ENCODE results near the gene TET3. TPM values are rescaled to one million over a fixed set of nuclear protein-coding genes. Genes with fewer than 3 reads are reported as not detected.

The TET3 gene
- polyA plus RNA-seq, 2 of the 4 experiments (the other 2 are of a cell fraction), result 4.6 to 6.1 TPM

DNA sequence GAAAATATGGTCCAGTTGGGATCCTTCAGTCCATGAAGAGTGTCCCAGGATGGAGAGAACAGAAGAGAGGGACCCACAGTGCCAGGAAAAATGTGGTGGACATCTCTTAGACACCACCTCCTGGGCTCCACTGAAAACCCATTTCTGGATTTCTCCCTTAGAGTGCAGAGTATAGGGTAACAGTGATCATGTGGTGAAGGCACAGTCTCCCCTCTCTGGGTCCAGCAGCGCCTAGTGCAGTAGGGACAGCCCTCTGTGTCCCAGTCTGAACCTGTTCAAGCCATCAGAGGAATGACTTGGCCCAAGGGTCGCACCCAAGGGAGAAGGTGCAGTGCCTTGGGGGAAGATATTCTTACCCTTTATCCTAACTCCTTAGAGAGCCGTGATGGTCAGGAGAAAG is 30.1 kb downstream of the TET3 start (continued):
- TF ChIP-seq, protein P1, sequence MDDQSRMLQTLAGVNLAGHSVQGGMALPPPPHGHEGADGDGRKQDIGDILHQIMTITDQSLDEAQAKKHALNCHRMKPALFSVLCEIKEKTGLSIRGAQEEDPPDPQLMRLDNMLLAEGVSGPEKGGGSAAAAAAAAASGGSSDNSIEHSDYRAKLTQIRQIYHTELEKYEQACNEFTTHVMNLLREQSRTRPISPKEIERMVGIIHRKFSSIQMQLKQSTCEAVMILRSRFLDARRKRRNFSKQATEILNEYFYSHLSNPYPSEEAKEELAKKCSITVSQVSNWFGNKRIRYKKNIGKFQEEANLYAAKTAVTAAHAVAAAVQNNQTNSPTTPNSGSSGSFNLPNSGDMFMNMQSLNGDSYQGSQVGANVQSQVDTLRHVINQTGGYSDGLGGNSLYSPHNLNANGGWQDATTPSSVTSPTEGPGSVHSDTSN (IDR thresholded peaks at IDR 0.05), result no peak

DNA sequence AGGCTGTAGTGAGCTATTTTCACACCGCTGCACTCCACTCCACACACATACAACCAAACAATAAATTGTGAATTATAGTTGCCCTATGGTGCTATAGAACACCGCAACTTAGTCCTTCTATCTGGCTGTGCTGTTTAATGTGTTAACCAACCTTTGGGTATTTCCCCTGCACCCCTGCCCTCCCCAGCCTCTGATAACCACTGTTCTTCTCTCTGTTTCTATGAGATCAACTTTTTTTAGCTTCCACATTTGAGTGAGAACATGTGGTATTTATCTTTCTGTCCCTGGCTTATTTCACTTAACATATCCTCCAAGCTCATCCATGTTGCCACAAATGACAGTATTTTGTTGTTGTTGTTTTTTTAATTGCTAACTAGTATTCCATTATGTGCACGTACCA is 32.5 kb downstream of the TET3 start:
- Histone ChIP-seq H3K27ac (no peak overlapping the region), H3K4me3 (no peak overlapping the region), H3K4me2 (no peak overlapping the region), H3K4me1 (no peaks in the 10 kb centered on the region), H3K9me3 (no peaks in the 10 kb centered on the region)
- DNase-seq (ENCODE audit: low read depth in 1 of 2, low spot score in 1 of 2), result no peak
- TF ChIP-seq BHLHE40 (IDR thresholded peaks at IDR 0.05; ENCODE audit: low read depth, low read length) (no peak), POLR2A (IDR thresholded peaks at IDR 0.05; ENCODE audit: low read length) (no peak), NR3C1 (IDR thresholded peaks at IDR 0.05) (no peak)
- FAIRE-seq, result no peak
- ATAC-seq, result no peak
- CTCF ChIA-PET, result no interaction called here
- 98% methylated on average over 3 of the region's 3 CpGs for WGBS (ENCODE audit: missing lambda C conversion rate)
- POLR2A ChIA-PET, result no interaction called here

DNA sequence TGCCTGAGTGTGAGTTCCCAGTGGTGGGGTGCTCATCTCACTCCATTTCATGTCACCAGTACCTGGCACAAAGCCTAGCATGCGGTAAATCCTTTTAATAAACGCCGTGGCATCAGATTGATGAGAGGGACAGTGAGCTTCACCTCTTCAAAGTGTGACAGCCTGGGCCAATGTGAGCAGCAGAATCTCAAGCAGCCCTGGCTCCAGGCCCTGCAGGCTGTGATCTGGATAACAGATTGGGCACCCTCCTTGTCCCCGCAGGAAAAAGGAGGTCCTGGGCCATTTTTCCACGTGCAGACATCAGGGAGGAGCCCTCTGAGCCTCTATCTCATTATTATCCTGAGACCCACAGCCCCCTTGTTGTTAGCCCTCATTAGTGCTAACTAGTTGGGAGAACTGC is 34.8 kb downstream of the TET3 start:
- ATAC-seq, result no peak
- FAIRE-seq, result no peak
- H3K4me3 ChIP-seq, result no peak overlapping the region
- H3K4me2 ChIP-seq, result no peak overlapping the region
- 81% methylated on average over 5 of the region's 5 CpGs for WGBS (ENCODE audit: missing lambda C conversion rate)
- H3K27ac ChIP-seq, result no peak overlapping the region
- CTCF ChIA-PET, result interaction anchor here (0.6 to 1.9 kb wide), 5 partner anchors 9 to 194 kb away, joined by 3 to 10 read pairs (median 3); no protein-coding TSS in a partner anchor
- no peaks in the 10 kb centered on the region for H3K4me1 ChIP-seq
- DNase-seq (ENCODE audit: low read depth in 1 of 2, low spot score in 1 of 2), result no peak
- TF ChIP-seq MAFK (IDR thresholded peaks at IDR 0.05; ENCODE audit: partially characterized antibody) (no peak), FOSL2 (IDR thresholded peaks at IDR 0.05) (no peak), FOSL2 (CRISPR knock-in tag; IDR thresholded peaks at IDR 0.05) (no peak), KDM5A (IDR thresholded peaks at IDR 0.05) (no peak), EHMT2 (IDR thresholded peaks at IDR 0.05; ENCODE audit: low read depth) (no peak), NPAS2 (CRISPR knock-in tag; IDR thresholded peaks at IDR 0.05; ENCODE audit: borderline replicate concordance) (no peak), HDAC2 (IDR thresholded peaks at IDR 0.05) (no peak), ZFP36 (IDR thresholded peaks at IDR 0.05; ENCODE audit: borderline replicate concordance, partially characterized antibody) (no peak), HOXB13 (CRISPR knock-in tag; IDR thresholded peaks at IDR 0.05; ENCODE audit: low read depth) (no peak)
- TF ChIP-seq, protein P2, sequence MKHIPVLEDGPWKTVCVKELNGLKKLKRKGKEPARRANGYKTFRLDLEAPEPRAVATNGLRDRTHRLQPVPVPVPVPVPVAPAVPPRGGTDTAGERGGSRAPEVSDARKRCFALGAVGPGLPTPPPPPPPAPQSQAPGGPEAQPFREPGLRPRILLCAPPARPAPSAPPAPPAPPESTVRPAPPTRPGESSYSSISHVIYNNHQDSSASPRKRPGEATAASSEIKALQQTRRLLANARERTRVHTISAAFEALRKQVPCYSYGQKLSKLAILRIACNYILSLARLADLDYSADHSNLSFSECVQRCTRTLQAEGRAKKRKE (CRISPR knock-in tag; IDR thresholded peaks at IDR 0.05; ENCODE audit: low read depth), result no peak
- TF ChIP-seq, protein P3, sequence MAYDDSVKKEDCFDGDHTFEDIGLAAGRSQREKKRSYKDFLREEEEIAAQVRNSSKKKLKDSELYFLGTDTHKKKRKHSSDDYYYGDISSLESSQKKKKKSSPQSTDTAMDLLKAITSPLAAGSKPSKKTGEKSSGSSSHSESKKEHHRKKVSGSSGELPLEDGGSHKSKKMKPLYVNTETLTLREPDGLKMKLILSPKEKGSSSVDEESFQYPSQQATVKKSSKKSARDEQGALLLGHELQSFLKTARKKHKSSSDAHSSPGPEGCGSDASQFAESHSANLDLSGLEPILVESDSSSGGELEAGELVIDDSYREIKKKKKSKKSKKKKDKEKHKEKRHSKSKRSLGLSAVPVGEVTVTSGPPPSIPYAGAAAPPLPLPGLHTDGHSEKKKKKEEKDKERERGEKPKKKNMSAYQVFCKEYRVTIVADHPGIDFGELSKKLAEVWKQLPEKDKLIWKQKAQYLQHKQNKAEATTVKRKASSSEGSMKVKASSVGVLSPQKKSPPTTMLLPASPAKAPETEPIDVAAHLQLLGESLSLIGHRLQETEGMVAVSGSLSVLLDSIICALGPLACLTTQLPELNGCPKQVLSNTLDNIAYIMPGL (CRISPR knock-in tag; IDR thresholded peaks at IDR 0.05; ENCODE audit: borderline replicate concordance), result no peak
- TF ChIP-seq, protein P4, sequence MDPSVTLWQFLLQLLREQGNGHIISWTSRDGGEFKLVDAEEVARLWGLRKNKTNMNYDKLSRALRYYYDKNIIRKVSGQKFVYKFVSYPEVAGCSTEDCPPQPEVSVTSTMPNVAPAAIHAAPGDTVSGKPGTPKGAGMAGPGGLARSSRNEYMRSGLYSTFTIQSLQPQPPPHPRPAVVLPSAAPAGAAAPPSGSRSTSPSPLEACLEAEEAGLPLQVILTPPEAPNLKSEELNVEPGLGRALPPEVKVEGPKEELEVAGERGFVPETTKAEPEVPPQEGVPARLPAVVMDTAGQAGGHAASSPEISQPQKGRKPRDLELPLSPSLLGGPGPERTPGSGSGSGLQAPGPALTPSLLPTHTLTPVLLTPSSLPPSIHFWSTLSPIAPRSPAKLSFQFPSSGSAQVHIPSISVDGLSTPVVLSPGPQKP (IDR thresholded peaks at IDR 0.05; ENCODE audit: low read depth, low read length), result no peak
- TF ChIP-seq, protein P5, sequence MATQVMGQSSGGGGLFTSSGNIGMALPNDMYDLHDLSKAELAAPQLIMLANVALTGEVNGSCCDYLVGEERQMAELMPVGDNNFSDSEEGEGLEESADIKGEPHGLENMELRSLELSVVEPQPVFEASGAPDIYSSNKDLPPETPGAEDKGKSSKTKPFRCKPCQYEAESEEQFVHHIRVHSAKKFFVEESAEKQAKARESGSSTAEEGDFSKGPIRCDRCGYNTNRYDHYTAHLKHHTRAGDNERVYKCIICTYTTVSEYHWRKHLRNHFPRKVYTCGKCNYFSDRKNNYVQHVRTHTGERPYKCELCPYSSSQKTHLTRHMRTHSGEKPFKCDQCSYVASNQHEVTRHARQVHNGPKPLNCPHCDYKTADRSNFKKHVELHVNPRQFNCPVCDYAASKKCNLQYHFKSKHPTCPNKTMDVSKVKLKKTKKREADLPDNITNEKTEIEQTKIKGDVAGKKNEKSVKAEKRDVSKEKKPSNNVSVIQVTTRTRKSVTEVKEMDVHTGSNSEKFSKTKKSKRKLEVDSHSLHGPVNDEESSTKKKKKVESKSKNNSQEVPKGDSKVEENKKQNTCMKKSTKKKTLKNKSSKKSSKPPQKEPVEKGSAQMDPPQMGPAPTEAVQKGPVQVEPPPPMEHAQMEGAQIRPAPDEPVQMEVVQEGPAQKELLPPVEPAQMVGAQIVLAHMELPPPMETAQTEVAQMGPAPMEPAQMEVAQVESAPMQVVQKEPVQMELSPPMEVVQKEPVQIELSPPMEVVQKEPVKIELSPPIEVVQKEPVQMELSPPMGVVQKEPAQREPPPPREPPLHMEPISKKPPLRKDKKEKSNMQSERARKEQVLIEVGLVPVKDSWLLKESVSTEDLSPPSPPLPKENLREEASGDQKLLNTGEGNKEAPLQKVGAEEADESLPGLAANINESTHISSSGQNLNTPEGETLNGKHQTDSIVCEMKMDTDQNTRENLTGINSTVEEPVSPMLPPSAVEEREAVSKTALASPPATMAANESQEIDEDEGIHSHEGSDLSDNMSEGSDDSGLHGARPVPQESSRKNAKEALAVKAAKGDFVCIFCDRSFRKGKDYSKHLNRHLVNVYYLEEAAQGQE (IDR thresholded peaks at IDR 0.05), result no peak
- no peaks in the 10 kb centered on the region for H3K9me3 ChIP-seq
- POLR2A ChIA-PET, result no interaction called here
